Vagina (tissue), 2 donors: ENCODE measurements around the gene STK39. TPM values are rescaled to one million over a fixed set of nuclear protein-coding genes. Genes with fewer than 3 reads are reported as not detected.

Source experiments
- DNase-seq, 2 donors: peaks; one replicate each; pipeline ENCODE4 v3.0.0-alpha.2; 2017; ENCODE audit errors: extremely low spot score in 2 of 2
- H3K27ac ChIP-seq: fragments of 200-600 bp; sonication (generic); one replicate; pipeline ENCODE4 v1.5.1; 2019
- H3K27me3 ChIP-seq: fragments of 200-600 bp; sonication (generic); one replicate; pipeline ENCODE4 v1.5.1; 2019
- H3K36me3 ChIP-seq, 2 donors: fragments of 200-600 bp; sonication (generic); one replicate each; pipeline ENCODE4 v1.5.1; 2017 to 2019
- H3K4me1 ChIP-seq: fragments of 200-600 bp; sonication (generic); one replicate; pipeline ENCODE4 v1.5.1; 2019
- H3K4me3 ChIP-seq, 2 donors: fragments of 200-600 bp; sonication (generic); 1 replicate in 1 of 2; 2 replicates in 1 of 2; pipeline ENCODE4 v1.5.1; 2016 to 2019
- H3K9me3 ChIP-seq: fragments of 200-600 bp; sonication (generic); one replicate; pipeline ENCODE4 v1.5.1; 2019
- POLR2A ChIP-seq, 2 donors: fragments of 450-650 bp; IDR thresholded peaks; one replicate each; pipeline ENCODE4 v1.6.1; 2017; ENCODE audit warnings: antibody characterized with exemption in 2 of 2, mild to moderate bottlenecking in 2 of 2, moderate library complexity in 2 of 2
- POLR2AphosphoS5 ChIP-seq, 2 donors: sonication (generic); formaldehyde crosslinking; IDR thresholded peaks; one replicate each; pipeline ENCODE4 v1.9.0; 2017; ENCODE audit warnings: antibody characterized with exemption in 2 of 2, mild to moderate bottlenecking in 2 of 2, low read depth in 1 of 2; ENCODE audit not compliant: insufficient read depth in 1 of 2
- intact Hi-C: fragments of 100-400 bp; cut with DNase I; formaldehyde crosslinking; loops from one replicate; pipeline ENCODE4 v1.15.1; 2023
- total RNA-seq: library from RNA; depleted of rRNA; stranded (reverse); fragments of >200 nt; gene quantifications from one replicate; pipeline ENCODE4 v1.2.3, GENCODE V29; 2016
- TF ChIP-seq, protein P1 (sequence below), 3 experiments: fragments of 450-650 bp in 2 of 3; fragments of 200-600 bp in 1 of 3; sonication (generic) in 1 of 3; IDR thresholded peaks; one replicate each; pipeline ENCODE4 v1.5.1; 2017 to 2019; ENCODE audit warnings: antibody characterized with exemption in 3 of 3, mild to moderate bottlenecking in 2 of 3, moderate library complexity in 2 of 3

Gene STK39
- total RNA-seq, 1 donor from 2014 or later = 15.5 TPM

DNA sequence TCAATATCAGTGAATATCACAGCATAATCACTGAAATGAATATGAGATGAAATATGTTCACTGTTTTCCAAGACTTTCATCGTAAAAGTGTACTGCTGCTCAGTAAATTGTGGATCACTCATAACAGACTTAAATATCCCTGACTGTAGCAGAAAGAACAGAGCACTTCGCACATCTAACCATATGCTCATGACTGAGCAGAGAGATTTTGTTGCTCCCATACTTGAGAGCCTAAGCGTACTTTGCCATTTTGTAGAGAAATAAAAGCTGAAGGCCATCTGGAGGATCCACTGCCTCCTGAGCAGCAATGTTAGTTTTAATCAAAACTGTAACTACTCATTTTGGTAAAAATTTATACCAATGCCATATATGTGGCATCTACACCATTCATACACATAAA lies 243.5 kb downstream of the STK39 start:
- DNase-seq = no peak

DNA sequence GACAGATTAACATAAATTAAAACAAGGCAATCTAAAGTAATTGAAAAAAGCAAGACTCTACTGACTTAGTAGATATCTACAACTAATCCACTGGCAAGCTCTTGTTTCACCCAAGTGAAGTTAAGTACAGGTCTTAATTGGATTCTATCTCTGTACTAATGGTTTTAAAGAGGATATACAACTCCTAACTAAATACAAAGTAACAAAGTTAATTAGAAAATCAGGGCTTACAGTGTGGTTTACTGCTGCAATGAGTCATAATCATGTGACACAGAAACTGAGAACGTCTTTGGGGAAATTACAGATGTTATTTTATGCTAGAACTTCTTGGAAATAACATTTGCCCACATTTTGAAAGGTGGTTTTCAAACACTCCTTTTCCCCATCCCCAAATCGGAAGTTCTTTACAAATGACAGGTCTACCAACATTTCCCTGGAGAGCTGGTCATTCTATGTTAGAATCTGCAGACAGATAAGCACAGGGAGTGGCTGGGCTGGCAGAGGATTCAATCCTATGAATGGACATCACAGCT lies 245.3 kb downstream of the STK39 start:
- Histone ChIP-seq H3K27me3 (no peaks in the 10 kb centered on the region), H3K27ac (no peak overlapping the region), H3K36me3 (no peaks in the 10 kb centered on the region), H3K4me1 (no peaks in the 10 kb centered on the region), H3K9me3 (no peaks in the 10 kb centered on the region), H3K4me3 (no peak overlapping the region)
- intact Hi-C loops = no loop called here
- DNase-seq = no peak
- TF ChIP-seq, protein P1, sequence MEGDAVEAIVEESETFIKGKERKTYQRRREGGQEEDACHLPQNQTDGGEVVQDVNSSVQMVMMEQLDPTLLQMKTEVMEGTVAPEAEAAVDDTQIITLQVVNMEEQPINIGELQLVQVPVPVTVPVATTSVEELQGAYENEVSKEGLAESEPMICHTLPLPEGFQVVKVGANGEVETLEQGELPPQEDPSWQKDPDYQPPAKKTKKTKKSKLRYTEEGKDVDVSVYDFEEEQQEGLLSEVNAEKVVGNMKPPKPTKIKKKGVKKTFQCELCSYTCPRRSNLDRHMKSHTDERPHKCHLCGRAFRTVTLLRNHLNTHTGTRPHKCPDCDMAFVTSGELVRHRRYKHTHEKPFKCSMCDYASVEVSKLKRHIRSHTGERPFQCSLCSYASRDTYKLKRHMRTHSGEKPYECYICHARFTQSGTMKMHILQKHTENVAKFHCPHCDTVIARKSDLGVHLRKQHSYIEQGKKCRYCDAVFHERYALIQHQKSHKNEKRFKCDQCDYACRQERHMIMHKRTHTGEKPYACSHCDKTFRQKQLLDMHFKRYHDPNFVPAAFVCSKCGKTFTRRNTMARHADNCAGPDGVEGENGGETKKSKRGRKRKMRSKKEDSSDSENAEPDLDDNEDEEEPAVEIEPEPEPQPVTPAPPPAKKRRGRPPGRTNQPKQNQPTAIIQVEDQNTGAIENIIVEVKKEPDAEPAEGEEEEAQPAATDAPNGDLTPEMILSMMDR (IDR thresholded peaks at IDR 0.05) = no peak
- TF ChIP-seq POLR2AphosphoS5 (IDR thresholded peaks at IDR 0.05; ENCODE audit: insufficient read depth in 1 of 2, low read depth in 1 of 2) = no peak
- no peak for TF ChIP-seq POLR2A (IDR thresholded peaks at IDR 0.05)

More for the DNA sequence above, 243.5 kb downstream of the STK39 start:
- Histone ChIP-seq H3K27ac (no peak overlapping the region), H3K36me3 (peaks cover 0 to 5% of the 10 kb centered on the region in 2 donors), H3K4me3 (no peak overlapping the region), H3K4me1 (no peaks in the 10 kb centered on the region), H3K27me3 (no peaks in the 10 kb centered on the region), H3K9me3 (no peaks in the 10 kb centered on the region)
- intact Hi-C loops = no loop called here
- TF ChIP-seq, protein P1 (IDR thresholded peaks at IDR 0.05) = no peak
- no peak for TF ChIP-seq POLR2A (IDR thresholded peaks at IDR 0.05)
- no peak for TF ChIP-seq POLR2AphosphoS5 (IDR thresholded peaks at IDR 0.05; ENCODE audit: insufficient read depth in 1 of 2, low read depth in 1 of 2)

DNA sequence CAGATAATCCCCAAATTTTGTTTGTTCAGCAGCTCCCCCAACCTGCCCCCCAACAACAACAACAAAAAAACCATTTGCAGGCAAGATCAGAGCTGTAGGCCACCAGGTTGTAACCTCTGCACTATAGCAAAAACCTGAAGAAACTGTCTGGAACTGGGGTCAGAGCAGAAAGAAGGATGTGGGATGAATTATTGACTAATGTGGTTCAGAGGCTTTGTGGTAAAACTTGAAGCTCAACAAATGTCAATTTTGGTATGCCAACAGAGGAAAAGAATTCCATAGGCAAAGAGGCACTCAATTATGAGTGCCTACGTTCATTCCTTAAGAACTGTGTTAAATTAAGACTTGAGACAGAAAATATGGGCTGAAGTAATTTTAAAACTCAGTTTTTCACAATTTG lies 255.1 kb downstream of the STK39 start:
- intact Hi-C loops = no loop called here

DNA sequence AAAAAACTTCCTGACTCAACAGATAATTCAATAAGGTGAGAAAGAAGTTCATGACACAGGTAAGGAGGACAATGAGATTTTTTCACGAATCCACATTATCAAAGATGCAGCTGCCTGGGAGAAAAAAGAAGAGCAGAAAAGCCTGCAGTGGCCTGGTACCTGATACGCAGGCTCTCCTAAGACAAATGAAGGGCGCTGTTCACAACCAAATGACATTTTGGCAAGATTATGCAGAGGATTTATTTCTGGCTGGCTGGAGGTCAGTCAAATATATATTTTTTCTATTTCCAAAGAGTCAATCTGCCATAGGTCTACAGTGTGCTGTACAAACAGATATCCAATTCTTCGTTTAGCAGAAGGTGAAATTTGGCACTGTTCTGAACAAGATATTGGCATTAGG lies 257.3 kb downstream of the STK39 start:
- H3K9me3 ChIP-seq = no peaks in the 10 kb centered on the region
- H3K27me3 ChIP-seq = no peaks in the 10 kb centered on the region
- DNase-seq = no peak
- no peaks in the 10 kb centered on the region for H3K36me3 ChIP-seq
- H3K4me3 ChIP-seq = no peak overlapping the region
- intact Hi-C loops = no loop called here
- TF ChIP-seq POLR2AphosphoS5 (IDR thresholded peaks at IDR 0.05; ENCODE audit: insufficient read depth in 1 of 2, low read depth in 1 of 2) = no peak
- TF ChIP-seq, protein P1 (IDR thresholded peaks at IDR 0.05) = no peak
- TF ChIP-seq POLR2A (IDR thresholded peaks at IDR 0.05) = no peak
- no peaks in the 10 kb centered on the region for H3K4me1 ChIP-seq
- no peak overlapping the region for H3K27ac ChIP-seq

More for the DNA sequence above, 255.1 kb downstream of the STK39 start:
- H3K27me3 ChIP-seq = no peaks in the 10 kb centered on the region
- no peak for DNase-seq
- no peaks in the 10 kb centered on the region for H3K4me1 ChIP-seq
- H3K4me3 ChIP-seq = no peak overlapping the region
- TF ChIP-seq POLR2A (IDR thresholded peaks at IDR 0.05) (no peak), POLR2AphosphoS5 (IDR thresholded peaks at IDR 0.05; ENCODE audit: insufficient read depth in 1 of 2, low read depth in 1 of 2) (no peak)
- TF ChIP-seq, protein P1 (IDR thresholded peaks at IDR 0.05) = no peak
- H3K9me3 ChIP-seq = no peaks in the 10 kb centered on the region
- H3K27ac ChIP-seq = no peak overlapping the region
- H3K36me3 ChIP-seq = no peaks in the 10 kb centered on the region

DNA sequence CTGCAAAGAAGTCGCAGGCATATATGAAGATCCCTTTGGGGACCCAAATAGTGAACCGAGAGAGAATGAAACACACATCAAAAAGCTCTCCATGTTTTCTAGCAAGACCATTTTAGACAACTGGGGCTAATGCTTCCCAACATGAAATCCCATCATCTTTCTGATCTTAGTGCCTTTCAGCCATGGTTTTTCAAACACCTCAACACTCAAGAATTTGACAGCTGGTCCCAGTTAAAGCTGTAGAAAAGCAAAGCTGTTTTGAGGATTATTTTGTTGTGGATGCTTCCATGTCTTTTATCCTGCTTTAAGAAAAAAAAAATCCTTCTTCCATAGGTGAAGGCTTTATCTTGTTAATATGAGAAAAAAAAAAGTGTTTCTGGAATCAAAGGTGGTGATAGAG lies 259.1 kb downstream of the STK39 start:
- no peaks in the 10 kb centered on the region for H3K27me3 ChIP-seq

More for the DNA sequence above, 259.1 kb downstream of the STK39 start:
- no peak for DNase-seq
- TF ChIP-seq, protein P1 (IDR thresholded peaks at IDR 0.05) = no peak
- TF ChIP-seq POLR2A (IDR thresholded peaks at IDR 0.05) (no peak), POLR2AphosphoS5 (IDR thresholded peaks at IDR 0.05; ENCODE audit: insufficient read depth in 1 of 2, low read depth in 1 of 2) (no peak)
- H3K4me1 ChIP-seq = no peaks in the 10 kb centered on the region
- no peak overlapping the region for H3K27ac ChIP-seq
- H3K4me3 ChIP-seq = no peak overlapping the region
- intact Hi-C loops = no loop called here
- H3K9me3 ChIP-seq = no peaks in the 10 kb centered on the region
- H3K36me3 ChIP-seq = no peaks in the 10 kb centered on the region
